Endodermal cell (in vitro differentiated cells): Measurements from ENCODE around the gene HMBS. TPM values are rescaled to one million over a fixed set of nuclear protein-coding genes. Genes with fewer than 3 reads are reported as not detected.
A peak's percentile ranks its signal among the peaks of the same experiment; 100 is the strongest.
"Not testable (repeated sequence)": the region's sequence is repeated elsewhere in the genome, so short reads cannot be mapped to it uniquely, and the experiment has no call there.

Experiments used
- DNase-seq: peaks from one replicate; pipeline ENCODE4 v3.0.0-alpha.2; 2017
- H3K27ac ChIP-seq: 2 replicates; pipeline ENCODE4 v1.5.1; 2013; ENCODE audit warnings: mild to moderate bottlenecking, low read depth, low read length, moderate library complexity
- H3K27me3 ChIP-seq: 2 replicates; pipeline ENCODE4 v1.6.1; 2013; ENCODE audit warnings: mild to moderate bottlenecking, low read length, moderate library complexity; ENCODE audit not compliant: insufficient read depth, control insufficient read depth, poor library complexity, severe bottlenecking
- H3K36me3 ChIP-seq: 2 replicates; pipeline ENCODE4 v1.7.0; 2013; ENCODE audit warnings: mild to moderate bottlenecking, low read length, moderate library complexity; ENCODE audit not compliant: control insufficient read depth, insufficient read depth
- H3K4me1 ChIP-seq: one replicate; pipeline ENCODE4 v1.7.0; 2013; ENCODE audit warnings: low read length; ENCODE audit not compliant: control insufficient read depth, insufficient read depth
- H3K4me3 ChIP-seq: 2 replicates; pipeline ENCODE4 v1.5.1; 2013; ENCODE audit warnings: mild to moderate bottlenecking, low read length, moderate library complexity
- H3K9ac ChIP-seq: 2 replicates; pipeline ENCODE4 v1.6.1; 2013; ENCODE audit warnings: mild to moderate bottlenecking, low read length, moderate library complexity; ENCODE audit not compliant: poor library complexity, severe bottlenecking; ENCODE audit errors: extremely low read depth
- H3K9me3 ChIP-seq: 2 replicates; pipeline ENCODE4 v1.6.1; 2013; ENCODE audit warnings: mild to moderate bottlenecking, low read length, moderate library complexity; ENCODE audit not compliant: control insufficient read depth
- H3K27ac Mint-ChIP-seq: 2 replicates; pipeline ENCODE4 v1.8.0; 2020; ENCODE audit warnings: mixed read lengths
- H3K27me3 Mint-ChIP-seq: 2 replicates; pipeline ENCODE4 v1.8.0; 2021; ENCODE audit warnings: mild to moderate bottlenecking, mixed read lengths; ENCODE audit not compliant: insufficient read depth
- H3K36me3 Mint-ChIP-seq: 2 replicates; pipeline ENCODE4 v1.8.0; 2020; ENCODE audit warnings: low read depth, mixed read lengths
- H3K4me1 Mint-ChIP-seq: 2 replicates; pipeline ENCODE4 v1.8.0; 2020; ENCODE audit warnings: mixed read lengths
- H3K4me3 Mint-ChIP-seq: 2 replicates; pipeline ENCODE4 v1.8.0; 2020; ENCODE audit warnings: mild to moderate bottlenecking, moderate library complexity, mixed read lengths
- H3K9me3 Mint-ChIP-seq: 2 replicates; pipeline ENCODE4 v1.8.0; 2020; ENCODE audit warnings: mild to moderate bottlenecking, mixed read lengths
- CTCF ChIP-seq: fragments of 200-600 bp; sonication (generic); conservative IDR thresholded peaks from 2 replicates; pipeline ENCODE4 v1.5.0; 2021; ENCODE audit warnings: antibody characterized with exemption, mild to moderate bottlenecking
- WGBS, 2 experiments: methylation state at CpG; one replicate each; pipeline versions ENCODE4 v1.1.5 to v1.1.7; 2013; ENCODE audit warnings: missing lambda C conversion rate in 2 of 2, mixed read lengths in 1 of 2; ENCODE audit not compliant: insufficient coverage in 1 of 2, insufficient read length in 1 of 2; 5-methylcytosine and 5-hydroxymethylcytosine counted together
- total RNA-seq, 2 donors: library from RNA; stranded (reverse); fragmentation: NEBNext Ultra II Directional in 1 of 2; extraction: Animal tissue kit (Norgen Biotek cat#: 25700) in 1 of 2; gene quantifications; 2 replicates in 1 of 2; 3 replicates in 1 of 2; pipeline ENCODE4 v1.2.1, GENCODE V29; 2021

The HMBS gene
- total RNA-seq, 2 donors from 2014 or later, result 45.9 to 54.8 TPM

GRCh38 chr11:119130662-119131061, 46.0 kb downstream of the HMBS start:
- Histone ChIP-seq H3K4me3 (no peak overlapping the region), H3K9ac (no peak overlapping the region), H3K36me3 (peaks cover 65% of the 10 kb centered on the region), H3K27ac (no peak overlapping the region), H3K27me3 (no peaks in the 10 kb centered on the region), H3K9me3 (no peaks in the 10 kb centered on the region), H3K4me1 (no peaks in the 10 kb centered on the region)
- WGBS, 2 experiments, result 88 to 91% methylated on average over 1 to 3 of the region's 3 CpGs
- H3K4me1 Mint-ChIP-seq, result no peaks in the 10 kb centered on the region
- H3K36me3 Mint-ChIP-seq, result peaks cover 71% of the 10 kb centered on the region
- TF ChIP-seq CTCF, result no peak
- H3K27me3 Mint-ChIP-seq, result no peaks in the 10 kb centered on the region
- no peaks in the 10 kb centered on the region for H3K9me3 Mint-ChIP-seq
- H3K27ac Mint-ChIP-seq, result no peak overlapping the region
- no peak overlapping the region for H3K4me3 Mint-ChIP-seq
- no peak for DNase-seq

- no peaks in the 10 kb centered on the region for H3K4me1 ChIP-seq
- Mint-ChIP-seq H3K4me1 (no peaks in the 10 kb centered on the region), H3K9me3 (no peaks in the 10 kb centered on the region), H3K27me3 (peaks cover 7% of the 10 kb centered on the region), H3K27ac (no peak overlapping the region), H3K4me3 (no peak overlapping the region), H3K36me3 (peaks cover 53% of the 10 kb centered on the region)
- peaks cover 51% of the 10 kb centered on the region for H3K36me3 ChIP-seq
- DNase-seq, result peak; percentile 77
- H3K9me3 ChIP-seq, result no peaks in the 10 kb centered on the region
- no peak overlapping the region for H3K4me3 ChIP-seq
- H3K27ac ChIP-seq, result no peak overlapping the region
- no peak overlapping the region for H3K9ac ChIP-seq
- no peaks in the 10 kb centered on the region for H3K27me3 ChIP-seq
- TF ChIP-seq CTCF, result peak; percentile 77
- 80 to 100% methylated on average over 1 to 4 of the region's 4 CpGs for WGBS, 2 experiments
Measured at GRCh38 chr11:119134389-119134978, 49.8 kb downstream of the HMBS start.

GRCh38 chr11:119139276-119139675, 54.6 kb downstream of the HMBS start:
- H3K4me3 ChIP-seq, H3K27me3 ChIP-seq, H3K9me3 Mint-ChIP-seq, DNase-seq, H3K27me3 Mint-ChIP-seq, H3K36me3 ChIP-seq, H3K9me3 ChIP-seq, H3K4me1 ChIP-seq, H3K4me3 Mint-ChIP-seq, H3K27ac Mint-ChIP-seq, H3K36me3 Mint-ChIP-seq, H3K4me1 Mint-ChIP-seq, H3K27ac ChIP-seq, H3K9ac ChIP-seq: not testable (repeated sequence)
- 88 to 89% methylated on average over 9 to 10 of the region's 10 CpGs for WGBS, 2 experiments

Other genes starting within 250 kb of the HMBS start
- under 1 TPM in 1 of 2 donors, not detected in 1; 0.07 TPM for gene CXCR5, start 201.0 kb upstream of the HMBS start, total RNA-seq
- 10 to 100 TPM; 73.9 to 77.3 TPM for gene BCL9L, start 159.0 kb upstream of the HMBS start, total RNA-seq
- gene UPK2, start 128.6 kb upstream of the HMBS start, total RNA-seq, result under 1 TPM in 1 of 2 donors, not detected in 1; 0.38 TPM
- gene FOXR1, start 113.1 kb upstream of the HMBS start, total RNA-seq, result not detected
- 10 to 100 TPM; 38.7 to 43.3 TPM for gene CENATAC, start 86.7 kb upstream of the HMBS start, total RNA-seq
- gene RPS25, start 66.5 kb upstream of the HMBS start, total RNA-seq, result 1,000 to 10,000 TPM; 1,289 to 1,299 TPM
- gene TRAPPC4, start 66.1 kb upstream of the HMBS start, total RNA-seq, result 10 to 100 TPM; 60.0 to 66.8 TPM
- gene SLC37A4, start 54.0 kb upstream of the HMBS start, total RNA-seq, result 10 to 100 TPM; 63.6 to 75.3 TPM
- gene HYOU1, start 27.7 kb upstream of the HMBS start, total RNA-seq, result 100 to 1,000 TPM; 277 to 315 TPM
- 10 to 100 TPM; 26.9 to 29.1 TPM for gene VPS11, start 17.1 kb upstream of the HMBS start, total RNA-seq
- 10 to 100 TPM; 49.4 to 51.9 TPM for gene DPAGT1, start 17.0 kb downstream of the HMBS start, total RNA-seq
- gene C2CD2L, start 22.5 kb downstream of the HMBS start, total RNA-seq, result 1 to 10 TPM; 2.4 to 3.1 TPM
- gene HINFP, start 36.7 kb downstream of the HMBS start, total RNA-seq, result 10 to 100 TPM; 43.8 to 44.8 TPM
- 1 to 10 TPM; 1.5 to 1.8 TPM for gene ABCG4, start 64.2 kb downstream of the HMBS start, total RNA-seq
- gene NLRX1, start 83.8 kb downstream of the HMBS start, total RNA-seq, result 10 to 100 TPM; 21.8 to 29.6 TPM
- gene NHERF4, start 100.6 kb downstream of the HMBS start, total RNA-seq, result under 1 TPM; 0.11 to 0.97 TPM
- gene CBL, start 121.5 kb downstream of the HMBS start, total RNA-seq, result 10 to 100 TPM; 40.3 to 52.7 TPM
- 10 to 100 TPM; 21.9 to 28.3 TPM for gene MCAM, start 232.2 kb downstream of the HMBS start, total RNA-seq
- 10 to 100 TPM; 51.8 to 76.3 TPM for gene RNF26, start 249.6 kb downstream of the HMBS start, total RNA-seq